ENCODE data around the gene UNC13D. TPM values are rescaled to one million over a fixed set of nuclear protein-coding genes. Genes with fewer than 3 reads are reported as not detected.
"Not testable (repeated sequence)": the region's sequence is repeated elsewhere in the genome, so short reads cannot be mapped to it uniquely, and the experiment has no call there.

UNC13D gene
- total RNA-seq, 2 experiments from 2014 or later, result 212 to 218 TPM

DNA sequence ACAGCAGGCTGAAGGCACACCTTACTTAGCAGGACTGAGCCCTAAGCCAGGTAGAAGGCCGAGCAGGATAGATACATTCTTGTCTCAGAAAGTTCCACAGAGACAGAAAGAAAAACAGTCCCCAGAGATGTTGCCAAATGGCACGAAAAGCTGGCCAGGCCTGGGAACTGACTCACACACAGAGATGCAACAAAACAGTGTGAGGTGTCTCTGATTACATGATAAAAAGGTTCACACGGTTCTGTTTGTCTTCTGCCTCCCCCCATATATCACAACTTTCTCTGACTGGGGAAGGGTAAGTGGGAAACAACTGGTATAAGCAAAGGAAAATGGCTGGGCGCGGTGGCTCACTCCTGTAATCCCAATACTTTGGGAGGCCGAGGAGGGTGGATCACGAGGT is 9.2 kb upstream of the UNC13D start:
- ATAC-seq (no peak), DNase-seq (no peak)
- Mint-ChIP-seq H3K4me1 (peaks cover 33% of the 10 kb centered on the region), H3K36me3 (peaks cover 12% of the 10 kb centered on the region), H3K27ac (peak overlapping the region; percentile 40), H3K27me3 (no peaks in the 10 kb centered on the region), H3K9me3 (ENCODE audit: low read depth) (no peaks in the 10 kb centered on the region), H3K4me3 (no peak overlapping the region)
- CTCF ChIA-PET, result interaction anchor here (2.8 to 12.8 kb wide), 6 partner anchors 9 to 103 kb away, joined by 9 to 175 read pairs (median 23); partner anchors contain the start of genes TRIM47, TRIM65 and UNC13D

DNA sequence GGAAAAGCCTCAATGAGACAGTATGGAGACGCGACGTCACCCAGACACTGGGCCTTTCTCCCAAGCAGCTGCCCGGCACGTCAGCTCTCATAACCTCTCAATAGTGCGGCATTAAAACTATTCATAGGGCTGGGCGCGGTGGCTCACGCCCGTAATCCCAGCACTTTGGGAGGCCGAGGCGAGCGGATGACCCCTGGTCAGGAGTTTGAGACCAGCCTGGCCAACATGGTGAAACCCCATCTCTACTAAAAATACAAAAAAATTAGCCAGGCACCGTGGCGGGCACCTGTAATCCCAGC is 7.4 kb upstream of the UNC13D start:
- not testable (repeated sequence) for DNase-seq; H3K4me3 Mint-ChIP-seq; ATAC-seq; H3K27me3 Mint-ChIP-seq; H3K9me3 Mint-ChIP-seq (ENCODE audit: low read depth); H3K27ac Mint-ChIP-seq
- Mint-ChIP-seq H3K36me3 (peaks cover 20% of the 10 kb centered on the region), H3K4me1 (peaks cover 29% of the 10 kb centered on the region)
- CTCF ChIA-PET, result interaction anchor here (1.0 to 1.3 kb wide), 5 partner anchors 8 to 103 kb away, joined by 3 read pairs; no protein-coding TSS in a partner anchor

DNA sequence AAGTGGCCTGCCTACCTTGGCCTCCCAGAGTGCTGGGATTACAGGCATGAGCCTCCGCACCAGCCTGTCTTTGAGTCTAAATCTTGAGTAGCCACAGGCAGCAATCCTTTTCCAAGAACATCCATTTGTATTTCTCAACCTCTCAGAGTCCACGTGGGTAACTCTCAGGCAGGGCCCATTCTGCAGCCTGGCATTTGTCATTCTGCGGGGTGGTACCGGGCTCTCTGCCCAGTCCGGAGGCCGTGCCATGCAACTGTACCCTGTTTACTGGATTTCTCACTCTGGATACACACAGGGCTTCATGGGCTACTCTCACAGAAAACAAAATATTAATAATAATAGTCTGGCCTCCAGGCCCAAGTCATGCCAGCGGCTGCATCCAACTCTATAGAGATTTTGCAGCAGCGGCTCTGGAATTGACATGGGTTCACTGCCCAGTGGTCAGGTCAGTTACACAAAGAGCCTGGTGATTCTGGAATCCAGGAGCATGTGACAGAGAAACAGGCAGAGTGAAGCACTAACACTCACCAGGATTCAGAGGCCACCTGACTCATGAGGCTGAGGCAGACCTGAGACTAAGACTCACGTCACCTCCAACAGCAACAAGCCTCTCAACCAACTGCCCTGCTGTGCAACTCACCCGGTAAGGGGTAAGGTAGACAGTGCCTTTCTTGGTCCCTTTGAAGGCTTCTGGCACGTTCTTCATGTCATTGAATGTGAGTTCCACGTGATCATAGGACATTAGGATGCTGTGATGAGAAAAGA is 6.9 kb upstream of the UNC13D start:
- Mint-ChIP-seq H3K27me3 (no peaks in the 10 kb centered on the region), H3K27ac (no peak overlapping the region), H3K4me1 (peaks cover 24% of the 10 kb centered on the region), H3K36me3 (peaks cover 22% of the 10 kb centered on the region), H3K9me3 (ENCODE audit: low read depth) (no peaks in the 10 kb centered on the region), H3K4me3 (no peak overlapping the region)
- ATAC-seq (no peak), DNase-seq (no peak)
- CTCF ChIA-PET, result interaction anchor here (1.0 to 4.2 kb wide), 7 partner anchors 10 to 98 kb away, joined by 3 to 39 read pairs (median 4); partner anchors contain the start of gene GALK1

DNA sequence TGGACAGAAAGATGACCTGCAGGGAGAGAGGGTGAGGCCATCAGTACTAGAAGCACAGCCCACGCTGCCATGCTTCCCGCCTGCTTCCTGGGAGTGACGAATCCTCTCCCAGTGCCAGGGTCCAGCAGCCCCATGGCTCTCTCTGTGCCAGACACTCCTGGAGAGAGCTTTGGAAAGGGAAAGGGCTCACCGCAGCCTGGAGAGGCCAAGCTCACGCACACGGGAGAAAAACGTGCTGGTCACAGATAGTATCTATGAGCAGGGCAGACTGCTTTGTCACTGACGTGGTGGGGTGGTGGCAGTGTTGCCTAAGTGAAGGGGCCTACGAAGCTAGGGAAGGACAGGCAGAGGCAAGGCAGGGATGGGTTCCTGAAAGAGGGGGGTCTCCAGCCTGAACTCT is 5.5 kb upstream of the UNC13D start:
- ATAC-seq (no peak), DNase-seq (no peak)
- Mint-ChIP-seq H3K9me3 (ENCODE audit: low read depth) (no peaks in the 10 kb centered on the region), H3K27me3 (no peaks in the 10 kb centered on the region), H3K4me1 (peaks cover 31% of the 10 kb centered on the region), H3K27ac (no peak overlapping the region), H3K36me3 (peaks cover 24% of the 10 kb centered on the region), H3K4me3 (no peak overlapping the region)
- CTCF ChIA-PET, result interaction anchor here (0.9 to 4.2 kb wide), 14 partner anchors 8 to 102 kb away, joined by 3 to 39 read pairs (median 4); partner anchors contain the start of genes GALK1 and TRIM47

- Mint-ChIP-seq H3K4me1 (peaks cover 28% of the 10 kb centered on the region), H3K27ac (no peak overlapping the region), H3K9me3 (ENCODE audit: low read depth) (no peaks in the 10 kb centered on the region), H3K4me3 (no peak overlapping the region), H3K36me3 (peaks cover 24% of the 10 kb centered on the region), H3K27me3 (no peaks in the 10 kb centered on the region)
- ATAC-seq, result no peak
- no peak for DNase-seq
- CTCF ChIA-PET, result interaction anchor here (1.0 to 4.2 kb wide), 14 partner anchors 9 to 95 kb away, joined by 3 to 39 read pairs (median 8); partner anchors contain the start of genes GALK1 and TRIM65
Measured at GRCh38 chr17:75849279-75849646, 5.1 kb upstream of the UNC13D start.

DNA sequence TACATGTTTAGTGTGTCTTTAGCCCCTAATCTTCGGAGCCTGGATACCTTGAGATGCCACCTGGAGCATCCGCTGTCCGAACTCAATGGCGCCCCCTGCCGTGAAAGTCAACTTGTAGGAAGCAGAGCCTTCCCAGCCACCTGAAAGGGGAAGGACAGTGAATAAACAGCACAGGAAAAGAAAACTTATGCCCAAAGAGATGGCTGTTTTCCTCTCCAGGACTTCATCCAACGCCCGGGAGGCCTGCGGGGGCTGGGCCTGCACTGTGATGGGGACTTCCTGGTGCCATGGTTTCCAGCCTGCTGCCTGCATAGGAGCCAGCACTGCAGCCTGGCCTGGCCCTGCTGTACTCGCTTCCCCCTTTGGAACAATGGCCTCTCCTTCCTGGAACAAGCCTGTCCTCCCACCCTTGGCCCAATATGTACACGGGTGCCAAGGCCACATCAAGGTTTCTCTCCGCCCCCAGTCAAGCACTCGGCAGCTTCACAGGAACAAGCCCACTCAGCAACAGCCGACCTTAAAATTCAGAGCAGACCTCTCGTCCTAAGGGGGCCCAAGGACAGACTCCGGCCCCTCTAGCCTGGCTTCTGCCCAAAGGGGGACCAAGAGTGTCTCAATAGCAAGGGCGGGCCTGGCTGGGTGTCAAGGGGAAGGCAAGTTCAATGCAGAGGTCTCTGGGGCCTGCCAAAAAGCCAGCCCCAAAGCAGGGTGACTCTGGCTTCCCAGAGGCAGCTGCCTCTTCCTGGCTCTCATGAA is 4.5 kb upstream of the UNC13D start:
- H3K27me3 Mint-ChIP-seq, result no peaks in the 10 kb centered on the region
- H3K9me3 Mint-ChIP-seq (ENCODE audit: low read depth), result no peaks in the 10 kb centered on the region
- DNase-seq (peak; percentile 87), ATAC-seq (peak; percentile 13)
- H3K36me3 Mint-ChIP-seq, result peaks cover 24% of the 10 kb centered on the region
- peak overlapping the region; percentile 68 for H3K27ac Mint-ChIP-seq
- H3K4me3 Mint-ChIP-seq, result no peak overlapping the region
- H3K4me1 Mint-ChIP-seq, result peaks cover 27% of the 10 kb centered on the region
- CTCF ChIA-PET, result interaction anchor here (0.8 to 4.2 kb wide), 28 partner anchors 9 to 95 kb away, joined by 3 to 39 read pairs (median 4); partner anchors contain the start of genes GALK1 and TRIM65

GRCh38 chr17:75847614-75848522 is 3.7 kb upstream of the UNC13D start:
- Mint-ChIP-seq H3K9me3 (ENCODE audit: low read depth) (no peaks in the 10 kb centered on the region), H3K4me3 (no peak overlapping the region), H3K27ac (peak overlapping the region; percentile 68), H3K36me3 (peaks cover 26% of the 10 kb centered on the region), H3K27me3 (no peaks in the 10 kb centered on the region), H3K4me1 (peaks cover 22% of the 10 kb centered on the region)
- CTCF ChIA-PET, result interaction anchor here (0.6 to 4.2 kb wide), 25 partner anchors 8 to 94 kb away, joined by 3 to 39 read pairs (median 4); partner anchors contain the start of genes GALK1, TRIM47, TRIM65 and WBP2
- ATAC-seq (no peak), DNase-seq (no peak)

DNA sequence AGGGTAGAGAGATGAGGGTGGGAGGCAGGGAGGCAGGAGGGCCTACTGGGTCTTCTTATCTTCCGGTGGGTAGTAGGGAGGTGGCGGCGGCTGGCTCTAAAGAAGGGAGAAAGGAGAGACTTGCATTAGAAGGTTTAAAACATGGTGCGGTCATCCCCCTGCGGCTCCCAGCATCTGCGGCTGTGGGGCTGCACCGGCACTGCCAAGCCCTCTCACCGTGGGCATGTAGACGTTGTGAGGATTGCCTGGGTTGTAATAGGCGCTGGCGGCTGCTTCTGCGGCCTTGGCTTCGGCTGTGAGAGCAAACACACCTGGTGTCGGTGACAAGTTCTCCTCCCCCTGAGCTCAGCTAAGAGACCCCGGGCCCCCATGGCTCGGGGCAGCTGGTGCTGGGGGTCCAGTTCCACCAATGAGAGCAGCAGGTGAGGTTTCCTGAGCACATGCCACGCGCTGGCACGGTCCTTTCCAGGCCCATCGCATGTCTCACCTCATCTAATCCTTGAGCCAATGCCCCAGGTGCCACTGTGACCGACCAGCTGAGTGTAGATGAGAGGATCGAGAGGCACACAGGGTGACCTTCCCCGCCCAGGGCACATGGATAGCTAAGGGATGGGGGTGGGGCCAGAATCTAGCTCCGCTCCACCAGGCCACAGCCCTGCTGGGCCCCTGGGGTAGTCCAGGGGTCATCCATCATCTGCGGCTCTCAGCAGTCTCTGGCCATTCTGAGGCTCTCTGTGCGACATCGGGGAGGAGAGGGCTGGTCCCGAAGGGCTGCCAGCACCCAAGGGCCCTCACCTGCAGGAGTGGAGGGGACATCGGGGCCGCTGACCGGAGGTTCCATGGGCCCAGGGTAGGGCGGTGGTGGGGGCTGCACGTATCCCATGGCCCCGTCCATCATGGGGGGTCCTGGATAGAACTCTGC is 2.7 kb upstream of the UNC13D start:
- H3K4me3 Mint-ChIP-seq, result no peak overlapping the region
- no peaks in the 10 kb centered on the region for H3K27me3 Mint-ChIP-seq
- CTCF ChIA-PET, result interaction anchor here (0.9 to 4.2 kb wide), 10 partner anchors 9 to 93 kb away, joined by 3 to 39 read pairs (median 9); partner anchors contain the start of genes GALK1, TRIM65 and WBP2
- H3K4me1 Mint-ChIP-seq, result peaks cover 25% of the 10 kb centered on the region
- H3K9me3 Mint-ChIP-seq (ENCODE audit: low read depth), result no peaks in the 10 kb centered on the region
- DNase-seq (no peak), ATAC-seq (no peak)
- no peak overlapping the region for H3K27ac Mint-ChIP-seq
- peaks cover 29% of the 10 kb centered on the region for H3K36me3 Mint-ChIP-seq

- no peak overlapping the region for H3K4me3 Mint-ChIP-seq
- H3K36me3 Mint-ChIP-seq, result peaks cover 24% of the 10 kb centered on the region
- CTCF ChIA-PET, result interaction anchor here (0.9 to 4.2 kb wide), 10 partner anchors 9 to 95 kb away, joined by 3 to 49 read pairs (median 8); partner anchors contain the start of genes GALK1, TRIM65 and WBP2
- no peaks in the 10 kb centered on the region for H3K9me3 Mint-ChIP-seq (ENCODE audit: low read depth)
- DNase-seq (no peak), ATAC-seq (no peak)
- H3K27me3 Mint-ChIP-seq, result no peaks in the 10 kb centered on the region
- H3K27ac Mint-ChIP-seq, result peak overlapping the region; percentile 39
- H3K4me1 Mint-ChIP-seq, result peaks cover 25% of the 10 kb centered on the region
Measured at GRCh38 chr17:75845933-75846691, 1.9 kb upstream of the UNC13D start.

GRCh38 chr17:75845058-75845711 is 981 bp upstream of the UNC13D start:
- Mint-ChIP-seq H3K4me1 (peaks cover 27% of the 10 kb centered on the region), H3K9me3 (ENCODE audit: low read depth) (no peaks in the 10 kb centered on the region), H3K4me3 (peak overlapping the region; percentile 39), H3K36me3 (peaks cover 24% of the 10 kb centered on the region), H3K27ac (peak overlapping the region; percentile 61), H3K27me3 (no peaks in the 10 kb centered on the region)
- DNase-seq (peak; percentile 79), ATAC-seq (peak; percentile 52)
- CTCF ChIA-PET, result interaction anchor here (0.6 to 4.2 kb wide), 18 partner anchors 10 to 94 kb away, joined by 3 to 49 read pairs (median 8); partner anchors contain the start of genes GALK1, TRIM65 and WBP2

Data from activated CD8-positive, alpha-beta memory T cell treated with anti-CD3 and anti-CD28 coated beads, Interleukin-2, amount 10 ng/mL, durations not matched to agents 7 days and 5 days (primary cell).